ENCODE data around the gene MARCHF10.
A peak's percentile ranks its signal among the peaks of the same experiment; 100 is the strongest.

The MARCHF10 gene

GRCh38 chr17:62720126-62720850 is 87.8 kb downstream of the MARCHF10 start:
- peak overlapping the region; percentile 25 for H3K4me2 ChIP-seq (ENCODE audit: low read length)

DNA sequence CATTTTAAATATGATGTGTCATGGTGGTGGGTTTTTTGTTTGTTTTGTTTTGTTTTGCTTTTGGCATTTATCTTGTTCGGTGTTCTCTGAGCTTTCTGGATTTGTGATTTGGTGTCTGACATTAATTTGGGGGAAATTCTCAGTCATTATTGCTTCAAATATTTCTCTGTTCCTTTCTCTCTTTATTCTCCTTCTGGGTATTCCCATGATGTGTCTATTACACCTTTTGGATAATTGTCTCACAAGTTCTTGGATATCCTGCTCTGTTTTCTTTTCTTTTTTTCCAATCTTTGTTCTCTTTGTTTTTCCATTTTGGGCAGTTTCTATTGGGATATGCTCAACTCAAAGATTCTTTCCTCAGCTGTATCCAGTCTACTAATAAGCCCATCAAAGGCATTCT is 88.5 kb downstream of the MARCHF10 start:
- TF ChIP-seq, protein P1, sequence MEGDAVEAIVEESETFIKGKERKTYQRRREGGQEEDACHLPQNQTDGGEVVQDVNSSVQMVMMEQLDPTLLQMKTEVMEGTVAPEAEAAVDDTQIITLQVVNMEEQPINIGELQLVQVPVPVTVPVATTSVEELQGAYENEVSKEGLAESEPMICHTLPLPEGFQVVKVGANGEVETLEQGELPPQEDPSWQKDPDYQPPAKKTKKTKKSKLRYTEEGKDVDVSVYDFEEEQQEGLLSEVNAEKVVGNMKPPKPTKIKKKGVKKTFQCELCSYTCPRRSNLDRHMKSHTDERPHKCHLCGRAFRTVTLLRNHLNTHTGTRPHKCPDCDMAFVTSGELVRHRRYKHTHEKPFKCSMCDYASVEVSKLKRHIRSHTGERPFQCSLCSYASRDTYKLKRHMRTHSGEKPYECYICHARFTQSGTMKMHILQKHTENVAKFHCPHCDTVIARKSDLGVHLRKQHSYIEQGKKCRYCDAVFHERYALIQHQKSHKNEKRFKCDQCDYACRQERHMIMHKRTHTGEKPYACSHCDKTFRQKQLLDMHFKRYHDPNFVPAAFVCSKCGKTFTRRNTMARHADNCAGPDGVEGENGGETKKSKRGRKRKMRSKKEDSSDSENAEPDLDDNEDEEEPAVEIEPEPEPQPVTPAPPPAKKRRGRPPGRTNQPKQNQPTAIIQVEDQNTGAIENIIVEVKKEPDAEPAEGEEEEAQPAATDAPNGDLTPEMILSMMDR (IDR thresholded peaks at IDR 0.05; ENCODE audit: low read depth, low read length): no peak
- no peak for TF ChIP-seq EZH2phosphoT487 (IDR thresholded peaks at IDR 0.05; ENCODE audit: low read depth)
- Histone ChIP-seq H3K79me2 (ENCODE audit: low read length) (no peaks in the 10 kb centered on the region), H3K9me3 (ENCODE audit: insufficient read depth, low read length) (0 out of 2 replicates have a peak, but pooled peaks cover 2% of the 10 kb centered on the region), H3K4me2 (ENCODE audit: low read length) (peak overlapping the region; percentile 25; the same call in 1 of the 2 replicates), H3K9ac (ENCODE audit: low read length) (no peak overlapping the region), H3K27ac (ENCODE audit: low read length) (no peak overlapping the region; the same call in 1 of the 2 replicates), H3K4me1 (ENCODE audit: low read length) (peaks cover 53% of the 10 kb centered on the region), H4K20me1 (ENCODE audit: insufficient read depth, low read length) (no peaks in the 10 kb centered on the region), H3K4me3 (ENCODE audit: low read length) (no peak overlapping the region), H3K36me3 (replicated peaks; ENCODE audit: low read depth, low read length) (peaks cover 8% of the 10 kb centered on the region), H2AFZ (ENCODE audit: low read depth, low read length) (no peak overlapping the region), H3K27me3 (ENCODE audit: low read depth, low read length) (no peaks in the 10 kb centered on the region)

More at GRCh38 chr17:62720126-62720850, 87.8 kb downstream of the MARCHF10 start:
- no peaks in the 10 kb centered on the region for H3K27me3 ChIP-seq (ENCODE audit: low read depth, low read length)
- no peaks in the 10 kb centered on the region for H3K79me2 ChIP-seq (ENCODE audit: low read length)
- peak overlapping the region; percentile 31; the same call in 1 of the 2 replicates for H3K27ac ChIP-seq (ENCODE audit: low read length)
- peaks cover 59% of the 10 kb centered on the region for H3K4me1 ChIP-seq (ENCODE audit: low read length)
- H2AFZ ChIP-seq (ENCODE audit: low read depth, low read length): peak overlapping the region; percentile 66; the same call in 1 of the 2 replicates
- peak overlapping the region; percentile 17 for H3K4me3 ChIP-seq (ENCODE audit: low read length)
- H3K36me3 ChIP-seq (replicated peaks; ENCODE audit: low read depth, low read length): peaks cover 8% of the 10 kb centered on the region
- H4K20me1 ChIP-seq (ENCODE audit: insufficient read depth, low read length): no peaks in the 10 kb centered on the region
- no peak overlapping the region for H3K9ac ChIP-seq (ENCODE audit: low read length)
- TF ChIP-seq, protein P1 (IDR thresholded peaks at IDR 0.05; ENCODE audit: low read depth, low read length): no peak; the same call in 1 of the 2 replicates
- TF ChIP-seq EZH2phosphoT487 (IDR thresholded peaks at IDR 0.05; ENCODE audit: low read depth): no peak
- H3K9me3 ChIP-seq (ENCODE audit: insufficient read depth, low read length): 0 out of 2 replicates have a peak, but pooled peaks cover 2% of the 10 kb centered on the region

GRCh38 chr17:62718429-62718828 is 89.7 kb downstream of the MARCHF10 start:
- H3K79me2 ChIP-seq (ENCODE audit: low read length): no peaks in the 10 kb centered on the region
- no peak overlapping the region for H2AFZ ChIP-seq (ENCODE audit: low read depth, low read length)
- no peak overlapping the region for H3K27ac ChIP-seq (ENCODE audit: low read length)
- H3K27me3 ChIP-seq (ENCODE audit: low read depth, low read length): no peaks in the 10 kb centered on the region
- H3K4me3 ChIP-seq (ENCODE audit: low read length): no peak overlapping the region
- H3K36me3 ChIP-seq (replicated peaks; ENCODE audit: low read depth, low read length): peaks cover 8% of the 10 kb centered on the region
- H3K9me3 ChIP-seq (ENCODE audit: insufficient read depth, low read length): 0 out of 2 replicates have a peak, but pooled peaks cover 2% of the 10 kb centered on the region
- H3K4me1 ChIP-seq (ENCODE audit: low read length): peaks cover 42% of the 10 kb centered on the region
- H3K9ac ChIP-seq (ENCODE audit: low read length): no peak overlapping the region
- no peak for TF ChIP-seq EZH2phosphoT487 (IDR thresholded peaks at IDR 0.05; ENCODE audit: low read depth)
- TF ChIP-seq, protein P1 (IDR thresholded peaks at IDR 0.05; ENCODE audit: low read depth, low read length): no peak
- H4K20me1 ChIP-seq (ENCODE audit: insufficient read depth, low read length): no peaks in the 10 kb centered on the region
- no peak overlapping the region for H3K4me2 ChIP-seq (ENCODE audit: low read length)

- TF ChIP-seq, protein P1 (IDR thresholded peaks at IDR 0.05; ENCODE audit: low read depth, low read length): no peak
- no peak for TF ChIP-seq EZH2phosphoT487 (IDR thresholded peaks at IDR 0.05; ENCODE audit: low read depth)
- H4K20me1 ChIP-seq (ENCODE audit: insufficient read depth, low read length): no peaks in the 10 kb centered on the region
- no peak overlapping the region for H2AFZ ChIP-seq (ENCODE audit: low read depth, low read length)
- no peak overlapping the region for H3K4me3 ChIP-seq (ENCODE audit: low read length)
- H3K27ac ChIP-seq (ENCODE audit: low read length): no peak overlapping the region
- H3K9me3 ChIP-seq (ENCODE audit: insufficient read depth, low read length): 0 out of 2 replicates have a peak, but pooled peaks cover 2% of the 10 kb centered on the region
- H3K4me1 ChIP-seq (ENCODE audit: low read length): peaks cover 36% of the 10 kb centered on the region
- peaks cover 8% of the 10 kb centered on the region for H3K36me3 ChIP-seq (replicated peaks; ENCODE audit: low read depth, low read length)
- H3K9ac ChIP-seq (ENCODE audit: low read length): no peak overlapping the region
- H3K79me2 ChIP-seq (ENCODE audit: low read length): no peaks in the 10 kb centered on the region
- no peak overlapping the region for H3K4me2 ChIP-seq (ENCODE audit: low read length)
- no peaks in the 10 kb centered on the region for H3K27me3 ChIP-seq (ENCODE audit: low read depth, low read length)
These were observed 90.2 kb downstream of the MARCHF10 start for GRCh38 chr17:62717889-62718288.

Measured in OCI-LY3 (cell line).